Measurements from ENCODE around the gene PIGU.

PIGU gene

DNA sequence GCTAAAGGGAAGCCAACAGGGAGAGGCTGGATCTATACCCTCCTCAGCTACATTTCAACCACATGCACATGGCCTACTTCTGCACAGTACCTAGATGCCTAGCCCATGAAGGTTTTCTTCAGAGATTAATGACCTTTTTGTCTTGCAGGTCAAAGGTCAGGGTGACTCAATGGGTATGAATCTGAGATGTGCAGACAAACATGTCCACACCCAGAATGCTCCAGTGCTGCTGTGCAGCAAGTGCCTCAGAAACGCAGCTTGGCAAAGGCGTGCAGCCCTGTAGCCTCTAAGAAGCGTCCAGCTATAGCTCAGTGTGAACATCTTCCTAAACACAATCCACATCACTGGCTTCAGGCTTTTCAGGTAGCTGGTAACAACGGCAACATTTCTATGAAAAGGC lies 94.0 kb downstream of the PIGU start:
- TF ChIP-seq, protein P1, sequence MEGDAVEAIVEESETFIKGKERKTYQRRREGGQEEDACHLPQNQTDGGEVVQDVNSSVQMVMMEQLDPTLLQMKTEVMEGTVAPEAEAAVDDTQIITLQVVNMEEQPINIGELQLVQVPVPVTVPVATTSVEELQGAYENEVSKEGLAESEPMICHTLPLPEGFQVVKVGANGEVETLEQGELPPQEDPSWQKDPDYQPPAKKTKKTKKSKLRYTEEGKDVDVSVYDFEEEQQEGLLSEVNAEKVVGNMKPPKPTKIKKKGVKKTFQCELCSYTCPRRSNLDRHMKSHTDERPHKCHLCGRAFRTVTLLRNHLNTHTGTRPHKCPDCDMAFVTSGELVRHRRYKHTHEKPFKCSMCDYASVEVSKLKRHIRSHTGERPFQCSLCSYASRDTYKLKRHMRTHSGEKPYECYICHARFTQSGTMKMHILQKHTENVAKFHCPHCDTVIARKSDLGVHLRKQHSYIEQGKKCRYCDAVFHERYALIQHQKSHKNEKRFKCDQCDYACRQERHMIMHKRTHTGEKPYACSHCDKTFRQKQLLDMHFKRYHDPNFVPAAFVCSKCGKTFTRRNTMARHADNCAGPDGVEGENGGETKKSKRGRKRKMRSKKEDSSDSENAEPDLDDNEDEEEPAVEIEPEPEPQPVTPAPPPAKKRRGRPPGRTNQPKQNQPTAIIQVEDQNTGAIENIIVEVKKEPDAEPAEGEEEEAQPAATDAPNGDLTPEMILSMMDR (IDR thresholded peaks at IDR 0.05; ENCODE audit: low read depth, low read length), result no peak
- Histone ChIP-seq H3K9me3 (ENCODE audit: severe bottlenecking) (no peaks in the 10 kb centered on the region), H3K4me3 (ENCODE audit: low read depth, low read length) (no peak overlapping the region), H3K27me3 (ENCODE audit: insufficient read depth, low read depth, severe bottlenecking) (no peaks in the 10 kb centered on the region), H3K36me3 (peaks cover 12% of the 10 kb centered on the region), H3K27ac (no peak overlapping the region)
- DNase-seq, result no peak

DNA sequence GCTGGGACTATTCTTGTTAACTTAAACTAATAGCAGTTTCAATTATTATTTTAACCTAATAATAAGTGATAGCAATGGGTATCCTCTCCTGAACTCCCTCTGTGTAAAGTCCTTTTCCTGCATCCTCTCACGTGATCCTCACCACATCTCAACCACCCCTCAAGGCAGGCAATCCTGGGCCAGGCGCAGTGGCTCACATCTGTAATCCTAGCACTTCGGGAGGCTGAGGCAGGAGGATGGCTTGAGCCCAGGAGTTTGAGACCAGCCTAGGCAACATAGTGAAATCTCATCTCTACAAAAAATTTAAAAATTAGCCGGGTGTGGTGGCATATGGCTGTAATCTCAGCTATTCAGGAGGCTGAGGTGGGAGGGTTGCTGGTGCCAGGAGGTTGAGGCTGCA lies 94.7 kb downstream of the PIGU start:
- no peaks in the 10 kb centered on the region for H3K27me3 ChIP-seq (ENCODE audit: insufficient read depth, low read depth, severe bottlenecking)

DNA sequence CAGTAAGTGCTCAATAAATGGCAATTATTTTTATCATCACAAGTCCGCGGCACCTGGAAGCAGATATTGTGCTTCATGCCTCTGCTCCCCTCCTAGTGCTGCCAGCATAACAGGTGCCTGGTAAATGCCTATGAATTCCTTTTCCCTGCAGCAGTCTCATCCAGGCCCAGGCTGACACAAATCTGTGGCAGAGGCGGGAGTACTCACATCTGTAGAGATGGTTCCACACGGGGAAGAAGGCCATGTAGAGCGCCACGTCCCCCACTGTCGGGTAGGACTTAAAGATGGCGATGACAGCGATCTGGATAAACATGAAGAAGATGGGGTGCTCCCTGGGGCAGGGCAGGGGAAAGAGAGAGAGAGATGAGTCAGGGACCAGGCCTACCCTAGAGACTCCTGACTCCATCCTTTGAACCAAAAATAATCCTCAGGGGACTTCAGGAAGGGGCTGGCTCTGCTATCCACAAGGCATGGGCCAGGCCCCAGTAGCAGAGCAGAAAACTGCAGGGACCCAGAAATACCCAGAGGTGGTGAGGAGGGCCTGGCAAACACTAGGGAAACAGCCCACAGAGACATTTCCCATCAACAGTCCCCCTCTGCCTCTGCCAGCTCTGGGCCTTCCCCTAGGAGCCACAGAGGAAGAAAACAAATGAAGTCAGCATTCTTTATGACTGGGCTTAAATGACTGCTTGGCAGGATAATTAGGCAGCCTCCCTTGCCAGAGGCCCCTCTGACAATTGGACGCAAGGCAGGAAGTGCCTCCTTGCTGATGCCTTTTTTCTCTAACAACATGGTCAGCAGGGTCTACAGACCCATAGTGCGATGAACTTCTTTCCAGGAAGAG lies 95.3 kb downstream of the PIGU start:
- no peak for DNase-seq

More for the DNA sequence above, 94.7 kb downstream of the PIGU start:
- no peak for DNase-seq
- Histone ChIP-seq H3K9me3 (ENCODE audit: severe bottlenecking) (no peaks in the 10 kb centered on the region), H3K36me3 (peaks cover 8% of the 10 kb centered on the region), H3K27ac (no peak overlapping the region), H3K4me3 (ENCODE audit: low read depth, low read length) (no peak overlapping the region)
- TF ChIP-seq, protein P1 (IDR thresholded peaks at IDR 0.05; ENCODE audit: low read depth, low read length), result no peak

DNA sequence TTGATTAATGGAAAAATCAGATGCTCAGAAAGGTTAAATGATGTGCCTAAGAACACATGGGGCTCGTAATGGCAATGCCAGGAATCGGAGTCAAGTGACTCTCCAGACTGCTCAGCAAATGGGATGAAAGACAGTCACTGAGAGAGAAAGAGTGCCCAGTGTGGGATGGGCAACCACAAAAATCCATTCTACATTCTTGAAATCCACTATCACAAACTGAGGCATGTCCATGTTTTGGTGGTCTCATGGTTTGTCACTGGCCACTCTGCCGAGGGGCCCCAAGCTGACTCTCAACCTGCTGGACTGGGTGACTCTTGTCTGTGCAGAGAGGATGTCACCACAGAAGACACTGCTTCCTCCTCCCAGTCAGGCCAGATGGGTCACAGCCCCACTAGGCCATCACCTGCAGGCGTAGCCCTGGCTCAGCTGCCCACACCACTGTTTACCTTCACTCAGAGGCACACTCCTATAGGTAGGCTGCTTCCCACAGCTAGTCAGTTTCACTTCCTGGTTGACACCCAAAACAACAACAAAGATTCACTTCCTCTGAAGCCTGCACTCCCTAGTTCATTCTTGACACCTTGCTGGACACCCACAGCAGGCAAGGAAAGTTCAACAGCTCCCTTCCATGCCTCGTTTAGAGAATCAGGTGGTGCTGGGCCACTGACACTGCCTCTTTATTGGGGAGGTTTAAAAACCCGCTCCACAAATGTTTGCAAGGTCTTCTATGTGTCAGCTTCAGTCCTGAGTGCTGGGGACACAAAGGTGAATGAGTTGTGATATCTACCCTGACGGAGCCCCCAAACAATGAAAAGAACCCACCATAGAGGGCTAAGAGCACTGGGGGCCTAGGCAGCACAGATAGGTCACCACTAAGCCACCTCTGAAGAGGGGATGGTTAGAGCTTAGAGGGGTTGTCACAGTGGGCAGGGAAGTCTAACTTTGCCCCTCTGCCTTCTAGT lies 96.6 kb downstream of the PIGU start:
- no peaks in the 10 kb centered on the region for H3K9me3 ChIP-seq (ENCODE audit: severe bottlenecking)
- H3K36me3 ChIP-seq, result peaks cover 5% of the 10 kb centered on the region
- TF ChIP-seq, protein P1 (IDR thresholded peaks at IDR 0.05; ENCODE audit: low read depth, low read length), result no peak
- no peak overlapping the region for H3K27ac ChIP-seq
- no peak for DNase-seq
- H3K4me3 ChIP-seq (ENCODE audit: low read depth, low read length), result no peak overlapping the region
- H3K27me3 ChIP-seq (ENCODE audit: insufficient read depth, low read depth, severe bottlenecking), result no peaks in the 10 kb centered on the region

More for the DNA sequence above, 95.3 kb downstream of the PIGU start:
- H3K9me3 ChIP-seq (ENCODE audit: severe bottlenecking), result no peaks in the 10 kb centered on the region
- no peak overlapping the region for H3K27ac ChIP-seq
- H3K36me3 ChIP-seq, result peaks cover 6% of the 10 kb centered on the region
- H3K27me3 ChIP-seq (ENCODE audit: insufficient read depth, low read depth, severe bottlenecking), result no peaks in the 10 kb centered on the region
- TF ChIP-seq, protein P1 (IDR thresholded peaks at IDR 0.05; ENCODE audit: low read depth, low read length), result no peak
- H3K4me3 ChIP-seq (ENCODE audit: low read depth, low read length), result no peak overlapping the region

DNA sequence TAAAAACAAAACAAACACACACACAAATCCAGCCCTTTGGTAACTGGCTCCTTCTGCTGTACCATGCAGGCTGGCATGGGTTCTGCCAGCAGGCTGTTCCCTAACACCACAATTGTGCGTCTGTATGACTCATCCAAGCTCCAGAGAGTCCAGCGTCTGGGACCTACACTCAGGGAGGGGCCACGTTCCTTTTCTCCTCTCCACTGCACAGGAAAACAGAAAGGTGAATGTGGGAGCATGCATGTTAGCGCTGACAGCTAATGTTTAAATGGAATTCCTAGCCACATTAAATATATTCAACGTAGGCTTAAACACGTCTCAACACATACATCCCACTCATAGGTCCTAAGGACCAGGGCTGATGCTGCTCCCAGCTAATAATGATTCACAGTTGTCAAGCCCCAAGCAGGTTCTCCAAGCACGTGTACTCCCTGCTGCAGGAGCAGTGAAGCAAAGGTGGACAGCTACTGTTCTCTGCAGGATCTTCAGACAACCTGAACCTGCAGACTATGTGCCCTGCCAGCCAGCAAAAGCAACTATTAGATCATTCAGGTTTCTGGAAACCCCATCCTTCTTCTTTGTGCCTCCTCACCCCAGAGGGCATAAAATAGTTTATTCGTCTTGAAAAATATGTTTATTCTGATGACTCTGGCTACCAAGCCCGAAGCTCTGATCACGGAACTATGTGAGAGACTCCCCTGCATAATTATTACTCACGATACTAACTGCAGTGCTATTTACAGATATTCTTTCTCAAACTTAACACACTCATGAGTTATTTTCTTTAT lies 97.5 kb downstream of the PIGU start:
- Histone ChIP-seq H3K27ac (no peak overlapping the region), H3K4me3 (ENCODE audit: low read depth, low read length) (no peak overlapping the region), H3K36me3 (no peaks in the 10 kb centered on the region; the same call in none of the 2 replicates), H3K9me3 (ENCODE audit: severe bottlenecking) (no peaks in the 10 kb centered on the region), H3K27me3 (ENCODE audit: insufficient read depth, low read depth, severe bottlenecking) (no peaks in the 10 kb centered on the region)
- DNase-seq, result peak; percentile 42
- TF ChIP-seq, protein P1 (IDR thresholded peaks at IDR 0.05; ENCODE audit: low read depth, low read length), result peak; percentile 59
